Activated T-helper 1 cell treated with anti-CD3 and anti-CD28 coated beads, Interleukin-12 subunit alpha, Interleukin-12 subunit beta, Interleukin-2, Interleukin-4 antibody, amounts not matched to agents 30 ng/mL and 10 ng/mL and 1 ng/mL, durations not matched to agents 14 hours and 24 hours and 36 hours (primary cell): ENCODE measurements around the gene PPM1J. TPM values are rescaled to one million over a fixed set of nuclear protein-coding genes. Genes with fewer than 3 reads are reported as not detected.
A peak's percentile ranks its signal among the peaks of the same experiment; 100 is the strongest.

Experiments
- DNase-seq: peaks from one replicate; pipeline ENCODE4 v3.0.0; 2021; ENCODE audit warnings: low spot score
- H3K27ac Mint-ChIP-seq: one replicate; pipeline ENCODE4 v1.8.0; 2021; ENCODE audit warnings: mild to moderate bottlenecking, mixed read lengths
- H3K27me3 Mint-ChIP-seq: one replicate; pipeline ENCODE4 v1.8.0; 2022; ENCODE audit warnings: mild to moderate bottlenecking, moderate library complexity, mixed read lengths; ENCODE audit not compliant: insufficient read depth
- H3K36me3 Mint-ChIP-seq: one replicate; pipeline ENCODE4 v1.8.0; 2021; ENCODE audit warnings: low read depth, mixed read lengths
- H3K4me1 Mint-ChIP-seq: one replicate; pipeline ENCODE4 v1.8.0; 2021; ENCODE audit warnings: low read depth, mixed read lengths
- H3K4me3 Mint-ChIP-seq: one replicate; pipeline ENCODE4 v1.8.0; 2021; ENCODE audit warnings: mild to moderate bottlenecking, moderate library complexity, mixed read lengths
- H3K9me3 Mint-ChIP-seq: one replicate; pipeline ENCODE4 v1.8.0; 2021; ENCODE audit warnings: mixed read lengths
- intact Hi-C: fragments of 100-400 bp; cut with micrococcal nuclease; formaldehyde crosslinking; loops from one replicate; pipeline ENCODE4 v1.15.1; 2024
- total RNA-seq: library from RNA; stranded (reverse); gene quantifications from 2 replicates; pipeline ENCODE4 v1.2.3, GENCODE V29; 2022

PPM1J gene
- total RNA-seq, 1 donor from 2014 or later, result 0.60 TPM

DNA sequence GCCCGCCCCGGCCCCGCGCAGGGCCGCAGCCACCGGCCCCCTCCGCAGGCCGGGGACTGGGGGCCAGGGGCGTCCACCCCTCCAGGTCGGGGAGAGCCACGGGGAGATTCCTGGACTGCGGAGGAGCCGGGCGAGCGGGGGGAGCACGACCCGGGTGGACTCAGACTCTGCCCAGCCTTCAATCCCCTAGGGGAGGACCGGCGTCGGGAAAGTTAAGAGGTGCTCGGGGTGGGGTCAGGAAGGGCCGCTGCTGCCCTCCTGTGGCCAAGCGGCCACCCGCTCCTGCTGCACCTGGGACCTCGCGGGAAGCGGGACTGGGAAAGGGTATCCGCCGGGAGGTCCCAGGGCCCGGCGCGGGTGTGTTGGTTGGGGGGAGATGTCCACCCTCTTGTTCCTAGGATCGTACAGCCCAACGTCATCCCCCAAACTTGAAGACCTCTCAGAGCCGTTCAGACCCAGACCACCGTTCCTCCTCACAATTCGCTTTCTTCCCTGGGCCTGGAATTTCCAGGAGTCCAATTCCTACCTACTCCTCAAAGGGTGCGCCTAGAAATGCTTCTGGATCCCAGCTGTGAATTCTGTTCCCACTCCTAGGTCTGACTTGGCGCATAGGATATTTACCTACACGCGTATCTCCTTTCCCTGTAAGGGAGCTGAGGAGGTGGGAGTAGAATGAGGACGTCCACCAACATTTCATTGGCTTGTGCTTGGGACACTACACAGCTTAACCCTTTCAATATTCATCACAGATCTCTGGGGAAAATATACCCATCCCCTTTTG is 7.7 kb downstream of the PPM1J start:
- DNase-seq, result peak; percentile 60
- Mint-ChIP-seq H3K27me3 (peaks cover 13% of the 10 kb centered on the region), H3K4me3 (peak overlapping the region; percentile 84), H3K4me1 (peaks cover 52% of the 10 kb centered on the region), H3K9me3 (no peaks in the 10 kb centered on the region), H3K36me3 (peaks cover 9% of the 10 kb centered on the region), H3K27ac (peak overlapping the region; percentile 81)
- intact Hi-C loops, result loop anchor here (1.0 to 10.0 kb wide), 6 partner anchors 8 to 1227 kb away; partner anchors contain the start of genes CAPZA1, PPM1J and ST7L

DNA sequence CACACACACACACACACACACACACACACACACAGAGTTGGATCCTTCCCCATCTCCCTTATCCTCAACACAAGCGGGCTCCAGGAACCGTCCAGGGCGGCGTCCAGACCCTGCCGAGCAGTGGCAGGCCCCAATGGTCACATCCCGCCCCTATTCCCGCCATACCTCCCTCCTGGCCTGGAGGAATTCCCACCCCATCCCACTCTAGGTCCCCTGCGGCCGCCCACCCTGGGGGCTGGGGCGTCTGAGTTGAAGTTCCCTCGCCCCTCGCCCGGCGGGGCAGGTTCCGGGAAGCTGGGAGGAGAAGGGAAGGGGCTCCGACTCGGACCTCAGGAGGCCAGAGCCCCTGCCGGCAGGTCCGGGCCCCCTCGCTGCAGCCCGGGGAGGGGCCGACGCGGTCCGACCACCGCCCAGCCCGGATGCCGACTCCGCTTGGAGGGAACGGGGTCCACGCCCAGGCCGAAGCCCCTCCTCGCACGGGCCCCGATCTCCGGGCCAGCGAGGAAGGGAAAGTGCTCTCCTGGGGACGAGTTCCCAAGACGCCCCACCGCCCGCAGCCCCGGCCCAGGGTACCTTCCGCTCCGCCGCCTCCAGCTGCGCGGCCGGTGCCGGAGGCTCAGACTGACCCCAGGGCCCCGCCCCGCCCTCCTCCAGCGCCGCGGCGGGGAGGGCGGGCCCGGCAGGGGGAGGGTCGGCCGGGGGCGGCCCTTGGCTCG is 8.5 kb downstream of the PPM1J start, which contains the start of gene RHOC:
RHOC (minus strand) TSS at position 623 of the 716 bp plus-strand sequence. CDS start 3,328 bp downstream, outside the sequence.
- H3K9me3 Mint-ChIP-seq, result no peaks in the 10 kb centered on the region
- intact Hi-C loops, result loop anchor here (1.0 to 10.0 kb wide), 6 partner anchors 9 to 1228 kb away; partner anchors contain the start of genes CAPZA1, PPM1J and ST7L
- H3K27ac Mint-ChIP-seq, result peak within 1 kb of the TSS; percentile 91
- H3K4me1 Mint-ChIP-seq, result peaks cover 60% of the 10 kb centered on the region
- peaks cover 14% of the 10 kb centered on the region for H3K36me3 Mint-ChIP-seq
- H3K4me3 Mint-ChIP-seq, result peak within 1 kb of the TSS; percentile 84
- peaks cover 10% of the 10 kb centered on the region for H3K27me3 Mint-ChIP-seq
- peak; percentile 48 for DNase-seq

DNA sequence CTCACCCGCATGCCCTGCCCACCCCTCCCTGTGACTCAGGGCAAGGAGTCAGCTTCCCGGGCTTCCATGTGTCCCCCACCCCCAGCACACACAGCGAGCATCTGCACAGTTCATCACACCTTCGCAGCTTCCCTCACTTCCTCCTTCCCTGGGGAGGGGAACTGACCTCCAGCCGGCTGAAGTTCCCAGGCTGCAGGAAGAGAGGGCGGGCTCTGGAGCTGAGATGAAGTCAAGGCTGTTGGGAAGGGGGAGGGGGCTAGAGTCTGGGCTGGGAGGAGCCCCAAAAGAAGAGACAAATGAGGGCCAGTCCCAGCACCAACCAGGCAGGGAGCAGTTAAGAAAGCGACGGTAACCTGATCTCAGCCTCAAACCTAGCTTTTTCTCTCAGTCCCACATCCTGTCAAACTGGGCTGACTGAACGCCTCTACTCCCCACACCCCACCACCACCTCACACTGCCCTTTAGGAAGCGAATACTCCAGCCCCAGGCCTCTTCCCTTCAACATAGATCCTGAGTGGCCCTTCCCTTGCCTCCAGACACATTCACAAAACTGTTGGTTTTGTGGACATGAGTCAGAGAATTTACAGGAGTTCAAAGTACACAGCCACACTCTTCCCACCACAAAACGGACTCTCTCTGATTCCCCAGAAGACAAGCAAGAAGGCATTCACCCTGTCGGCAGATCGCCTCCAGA is 10.1 kb downstream of the PPM1J start:
- H3K27ac Mint-ChIP-seq, result peak overlapping the region; percentile 91
- peaks cover 7% of the 10 kb centered on the region for H3K27me3 Mint-ChIP-seq
- peaks cover 75% of the 10 kb centered on the region for H3K4me1 Mint-ChIP-seq
- H3K4me3 Mint-ChIP-seq, result peak overlapping the region; percentile 80
- no peaks in the 10 kb centered on the region for H3K9me3 Mint-ChIP-seq
- peaks cover 19% of the 10 kb centered on the region for H3K36me3 Mint-ChIP-seq
- DNase-seq, result peak; percentile 66
- intact Hi-C loops, result loop anchor here (1.0 to 10.0 kb wide), 4 partner anchors 31 to 1230 kb away; partner anchors contain the start of gene MOV10

DNA sequence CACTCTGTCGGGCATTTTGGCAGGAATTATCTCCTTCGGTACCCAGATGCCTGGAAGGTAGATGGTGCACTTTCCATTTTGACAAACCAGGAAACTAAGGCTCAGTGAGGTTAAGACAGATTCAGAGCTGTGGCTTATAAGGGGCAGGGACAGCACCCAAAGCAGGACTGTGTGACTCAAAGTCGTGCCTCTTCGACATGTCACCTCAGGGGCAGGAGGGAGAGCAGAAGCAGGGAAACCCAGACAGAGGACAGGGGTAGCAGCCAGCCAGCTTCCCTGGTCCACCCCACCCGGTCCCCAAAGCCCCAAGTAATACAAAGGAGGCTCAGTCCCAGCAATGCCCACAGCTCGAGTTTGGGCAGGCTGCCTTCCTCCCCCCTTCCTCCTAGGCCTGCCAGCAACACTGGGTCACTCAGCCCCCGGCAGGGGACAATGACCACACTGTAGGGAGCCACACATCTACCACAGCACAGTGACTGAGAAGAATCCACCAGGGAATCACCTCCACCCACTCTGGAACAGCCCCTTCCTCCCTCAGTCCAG is 10.7 kb downstream of the PPM1J start:
- Mint-ChIP-seq H3K27me3 (peaks cover 7% of the 10 kb centered on the region), H3K36me3 (peaks cover 25% of the 10 kb centered on the region), H3K4me1 (peaks cover 75% of the 10 kb centered on the region), H3K4me3 (peak overlapping the region; percentile 80), H3K27ac (peak overlapping the region; percentile 91), H3K9me3 (no peaks in the 10 kb centered on the region)
- intact Hi-C loops, result loop anchor here (2.0 to 10.0 kb wide), 2 partner anchors 38 to 1230 kb away; no protein-coding TSS in a partner anchor
- DNase-seq, result no peak

DNA sequence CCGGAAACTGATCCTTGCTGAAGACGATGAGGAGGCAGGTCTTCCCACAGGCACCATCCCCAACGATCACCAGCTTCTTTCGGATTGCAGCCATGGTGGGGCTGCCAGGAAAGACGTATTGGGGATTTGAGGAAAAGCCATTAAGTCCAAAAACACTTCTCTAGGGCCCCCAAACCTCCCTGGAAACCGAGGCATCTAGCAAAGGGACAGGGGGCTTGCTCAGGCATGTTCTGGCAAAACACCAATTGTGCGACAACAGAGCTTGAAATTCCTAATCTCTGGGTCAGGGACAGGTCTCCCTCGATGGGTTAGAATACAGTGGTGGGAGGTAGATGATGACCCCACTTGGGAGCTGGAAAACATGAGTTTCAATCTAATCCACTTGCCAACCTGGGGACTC is 11.4 kb downstream of the PPM1J start:
- H3K9me3 Mint-ChIP-seq, result no peaks in the 10 kb centered on the region
- H3K27ac Mint-ChIP-seq, result peak overlapping the region; percentile 91
- intact Hi-C loops, result loop anchor here (2.0 to 10.0 kb wide), 2 partner anchors 37 to 1231 kb away; no protein-coding TSS in a partner anchor
- H3K4me3 Mint-ChIP-seq, result peak overlapping the region; percentile 80
- peaks cover 30% of the 10 kb centered on the region for H3K36me3 Mint-ChIP-seq
- H3K4me1 Mint-ChIP-seq, result peaks cover 74% of the 10 kb centered on the region
- no peak for DNase-seq
- peaks cover 7% of the 10 kb centered on the region for H3K27me3 Mint-ChIP-seq

DNA sequence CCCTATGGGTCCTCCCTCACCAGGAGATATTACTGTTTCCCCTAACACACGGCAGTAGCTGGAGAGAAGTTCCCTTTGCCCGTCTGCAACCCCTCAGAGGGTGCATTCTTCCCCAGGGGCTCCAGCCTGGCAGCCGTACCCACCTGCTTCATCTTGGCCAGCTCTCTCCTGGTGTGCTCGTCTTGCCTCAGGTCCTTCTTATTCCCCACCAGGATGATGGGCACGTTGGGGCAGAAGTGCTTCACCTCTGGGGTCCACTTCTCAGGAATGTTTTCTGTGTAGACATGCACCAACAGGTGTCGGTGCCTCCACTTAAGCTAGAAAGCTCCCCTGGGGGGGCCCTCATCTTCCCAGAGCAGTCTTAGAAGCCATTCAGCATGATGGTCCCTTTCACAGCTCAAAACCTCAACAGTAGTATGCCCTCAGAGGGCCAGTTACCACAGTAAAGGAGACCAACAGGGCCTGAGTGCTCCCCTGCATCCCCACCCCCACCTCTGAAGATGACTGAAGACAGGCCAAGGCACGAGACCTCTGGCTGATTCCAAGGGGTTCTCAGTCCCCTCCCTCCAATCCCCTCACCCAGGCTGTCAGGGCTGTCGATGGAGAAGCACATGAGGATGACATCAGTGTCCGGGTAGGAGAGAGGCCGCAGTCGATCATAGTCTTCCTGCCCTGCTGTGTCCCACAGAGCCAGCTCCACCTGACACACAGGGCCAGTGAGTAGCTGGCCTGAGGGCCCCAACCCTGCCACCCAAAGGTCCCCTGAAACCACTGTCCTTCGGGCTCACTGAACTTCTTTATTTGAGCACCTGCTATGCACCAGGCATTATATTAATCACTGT is 12.5 kb downstream of the PPM1J start:
- H3K36me3 Mint-ChIP-seq, result peaks cover 35% of the 10 kb centered on the region
- no peaks in the 10 kb centered on the region for H3K9me3 Mint-ChIP-seq
- no peak for DNase-seq
- intact Hi-C loops, result loop anchor here (10.0 kb wide), 1 partner anchor 1232 kb away; no protein-coding TSS in a partner anchor
- H3K4me3 Mint-ChIP-seq, result peak overlapping the region; percentile 60
- no peaks in the 10 kb centered on the region for H3K27me3 Mint-ChIP-seq
- H3K27ac Mint-ChIP-seq, result peak overlapping the region; percentile 77
- H3K4me1 Mint-ChIP-seq, result peaks cover 71% of the 10 kb centered on the region

DNA sequence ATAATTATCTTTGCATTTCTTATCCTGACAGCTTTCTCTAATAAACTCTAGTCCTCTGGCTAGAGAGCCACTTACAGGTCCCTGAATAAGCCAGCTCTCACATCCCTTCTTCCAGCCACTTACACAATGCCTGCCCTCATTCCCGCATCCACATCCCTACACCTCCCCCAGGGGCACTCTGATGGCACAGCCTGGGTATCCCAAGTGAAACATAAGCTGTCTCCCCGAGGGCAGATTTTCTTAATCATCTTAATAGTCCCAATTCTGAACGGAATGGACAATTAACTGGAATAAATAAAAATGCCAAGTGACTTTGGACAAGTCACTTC is 13.1 kb downstream of the PPM1J start:
- intact Hi-C loops, result loop anchor here (10.0 kb wide), 1 partner anchor 1233 kb away; no protein-coding TSS in a partner anchor
- Mint-ChIP-seq H3K4me1 (peaks cover 68% of the 10 kb centered on the region), H3K9me3 (no peaks in the 10 kb centered on the region), H3K27ac (peak overlapping the region; percentile 77), H3K27me3 (no peaks in the 10 kb centered on the region), H3K36me3 (peaks cover 39% of the 10 kb centered on the region), H3K4me3 (peak overlapping the region; percentile 24)
- no peak for DNase-seq

DNA sequence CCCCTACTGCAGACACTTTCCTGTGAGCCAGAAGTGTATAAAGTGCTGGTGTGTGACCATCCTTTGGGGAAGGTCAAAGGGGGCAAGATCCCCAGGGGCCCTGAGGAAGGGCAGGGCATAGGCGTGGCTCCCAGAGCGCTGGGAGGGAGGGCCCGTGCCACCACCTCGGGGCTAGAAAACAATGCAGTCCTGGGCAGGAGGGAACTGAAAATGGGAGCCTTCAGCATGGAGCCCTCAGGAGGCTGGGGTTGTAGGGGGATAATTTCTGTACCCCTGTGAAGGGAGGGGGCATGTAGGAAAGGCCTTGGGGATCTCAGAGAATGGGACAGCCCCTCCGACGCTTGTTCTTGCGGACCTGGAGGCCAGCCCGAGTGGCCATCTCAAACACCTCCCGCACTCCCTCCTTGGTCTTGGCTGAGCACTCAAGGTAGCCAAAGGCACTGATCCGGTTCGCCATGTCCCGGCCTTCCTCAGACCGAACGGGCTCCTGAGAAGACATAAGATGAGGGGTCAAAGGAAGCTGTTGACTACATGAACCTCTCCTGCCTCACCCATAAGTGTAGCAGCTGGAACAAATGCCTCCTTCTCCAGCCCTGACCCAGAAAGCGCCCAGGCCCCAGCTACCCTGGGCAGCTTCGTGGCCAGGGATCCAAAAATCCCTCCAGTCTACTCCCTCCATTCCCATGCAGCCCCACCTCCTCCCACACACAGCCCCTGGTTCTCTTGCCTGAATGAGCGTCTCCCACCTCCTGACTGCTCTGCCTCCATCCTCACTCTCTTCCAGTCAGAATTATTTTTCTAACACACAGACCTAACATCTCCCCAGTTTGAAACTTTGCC is 13.7 kb downstream of the PPM1J start:
- no peaks in the 10 kb centered on the region for H3K9me3 Mint-ChIP-seq
- intact Hi-C loops, result loop anchor here (2.0 to 10.0 kb wide), 2 partner anchors 13 to 1233 kb away; partner anchors contain the start of gene PPM1J
- peaks cover 68% of the 10 kb centered on the region for H3K4me1 Mint-ChIP-seq
- DNase-seq, result no peak
- H3K36me3 Mint-ChIP-seq, result peaks cover 44% of the 10 kb centered on the region
- H3K27ac Mint-ChIP-seq, result peak overlapping the region; percentile 92
- peak overlapping the region; percentile 57 for H3K4me3 Mint-ChIP-seq
- no peaks in the 10 kb centered on the region for H3K27me3 Mint-ChIP-seq

DNA sequence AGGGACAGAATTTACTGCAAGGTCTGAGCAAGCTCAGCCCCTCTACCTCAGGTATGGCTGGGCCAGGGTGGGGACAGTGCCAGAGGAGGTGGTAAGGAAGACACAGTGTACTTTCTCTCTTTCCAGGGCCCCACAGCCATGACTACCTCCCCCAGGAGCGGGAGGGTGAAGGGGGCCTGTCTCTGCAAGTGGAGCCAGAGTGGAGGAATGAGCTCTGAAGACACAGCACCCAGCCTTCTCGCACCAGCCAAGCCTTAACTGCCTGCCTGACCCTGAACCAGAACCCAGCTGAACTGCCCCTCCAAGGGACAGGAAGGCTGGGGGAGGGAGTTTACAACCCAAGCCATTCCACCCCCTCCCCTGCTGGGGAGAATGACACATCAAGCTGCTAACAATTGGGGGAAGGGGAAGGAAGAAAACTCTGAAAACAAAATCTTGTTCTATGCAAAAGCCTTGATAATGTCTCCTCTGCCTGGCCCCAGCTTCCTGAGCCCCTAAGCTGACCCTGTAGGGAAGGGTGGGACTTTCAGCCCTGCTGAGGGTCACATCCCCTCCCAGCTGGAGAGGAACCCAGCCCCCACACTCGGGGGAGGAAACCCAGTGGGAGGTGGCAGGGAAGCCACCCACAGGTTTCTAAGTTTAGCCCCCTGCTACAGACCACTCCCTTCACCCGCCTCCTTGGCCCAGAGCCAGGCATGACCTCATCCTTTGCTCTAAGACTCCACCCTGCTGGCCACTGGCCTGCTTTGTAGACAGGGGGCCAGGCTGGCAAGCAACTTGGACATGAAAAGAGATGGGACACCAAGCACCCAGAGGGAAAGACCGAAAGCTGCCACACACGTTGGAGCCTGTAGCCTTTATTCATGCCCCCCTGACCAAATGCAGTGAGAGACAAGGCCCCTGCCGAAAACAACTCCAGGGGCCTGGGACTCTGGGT is 14.6 kb downstream of the PPM1J start:
- Mint-ChIP-seq H3K9me3 (no peaks in the 10 kb centered on the region), H3K4me1 (peaks cover 64% of the 10 kb centered on the region), H3K27ac (peak overlapping the region; percentile 92), H3K4me3 (peak overlapping the region; percentile 57), H3K36me3 (peaks cover 44% of the 10 kb centered on the region), H3K27me3 (no peaks in the 10 kb centered on the region)
- intact Hi-C loops, result loop anchor here (2.0 to 10.0 kb wide), 2 partner anchors 14 to 1234 kb away; partner anchors contain the start of gene PPM1J
- peak; percentile 65 for DNase-seq

DNA sequence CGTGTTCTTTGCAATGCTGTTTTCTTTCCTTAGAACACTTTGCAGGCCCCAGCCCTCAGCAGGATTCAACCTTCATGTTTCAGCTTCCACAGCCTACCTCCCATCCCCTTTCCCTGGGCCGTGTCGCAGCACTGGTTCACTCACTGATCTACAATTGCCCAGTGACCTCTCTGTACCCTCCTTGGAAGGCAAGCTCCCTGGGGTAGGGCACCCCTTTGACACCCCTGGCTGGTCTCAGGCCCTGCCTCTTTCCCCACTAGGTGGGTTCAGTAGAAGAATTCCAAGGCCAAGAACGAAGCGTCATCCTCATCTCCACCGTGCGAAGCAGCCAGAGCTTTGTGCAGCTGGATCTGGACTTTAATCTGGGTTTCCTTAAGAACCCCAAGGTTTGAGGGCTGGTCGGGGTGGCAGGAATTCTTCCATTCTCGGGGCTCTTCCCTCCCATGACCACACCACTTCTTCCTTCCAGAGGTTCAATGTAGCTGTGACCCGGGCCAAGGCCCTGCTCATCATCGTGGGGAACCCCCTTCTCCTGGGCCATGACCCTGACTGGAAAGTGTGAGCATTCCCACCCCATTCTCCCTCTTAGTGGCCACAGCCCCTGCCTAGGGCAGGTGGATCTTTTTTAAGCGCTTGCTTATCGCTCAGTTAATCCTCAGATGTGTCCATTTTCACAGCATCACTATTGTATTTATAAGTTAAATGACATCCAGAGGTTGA is 15.5 kb downstream of the PPM1J start:
- intact Hi-C loops, result loop anchor here (2.0 to 10.0 kb wide), 2 partner anchors 15 to 1235 kb away; partner anchors contain the start of gene PPM1J
- Mint-ChIP-seq H3K27me3 (no peaks in the 10 kb centered on the region), H3K4me3 (no peak overlapping the region), H3K9me3 (no peaks in the 10 kb centered on the region), H3K36me3 (peaks cover 44% of the 10 kb centered on the region), H3K27ac (peak overlapping the region; percentile 92), H3K4me1 (peaks cover 54% of the 10 kb centered on the region)
- no peak for DNase-seq
